OCI-LY3 (cell line): Measurements from ENCODE around the gene UGDH.

ENCODE experiments used
- H2AFZ ChIP-seq: fragments of 200-600, 300-600 bp; shearing (Covaris generic); 2 replicates; pipeline ENCODE4 v1.6.0; 2014; ENCODE audit warnings: antibody characterized with exemption, low read depth, low read length
- H3K27ac ChIP-seq: fragments of 200-600, 300-600 bp; sonication (generic); 2 replicates; pipeline ENCODE4 v1.5.1; 2014; ENCODE audit warnings: mild to moderate bottlenecking, low read length, moderate library complexity, mixed read lengths
- H3K27me3 ChIP-seq: fragments of 200-600, 300-600 bp; sonication (generic); 2 replicates; pipeline ENCODE4 v1.6.1; 2014; ENCODE audit warnings: low read depth, low read length, mixed read lengths
- H3K36me3 ChIP-seq: fragments of 200-600, 300-600 bp; sonication (generic); replicated peaks from 2 replicates; pipeline ENCODE3; 2014; ENCODE audit warnings: low read depth, low read length, mixed read lengths
- H3K4me1 ChIP-seq: fragments of 300-600, 200-600 bp; sonication (generic); 2 replicates; pipeline ENCODE4 v1.6.1; 2014; ENCODE audit warnings: low read length, mixed read lengths
- H3K4me2 ChIP-seq: fragments of 200-600, 300-600 bp; sonication (generic); 2 replicates; pipeline ENCODE4 v1.6.1; 2014; ENCODE audit warnings: low read length, mixed read lengths
- H3K4me3 ChIP-seq: fragments of 300-600, 200-600 bp; sonication (generic); 2 replicates; pipeline ENCODE4 v1.5.1; 2014; ENCODE audit warnings: antibody characterized with exemption, mild to moderate bottlenecking, low read length, moderate library complexity
- H3K79me2 ChIP-seq: fragments of 300-600, 200-600 bp; shearing (Covaris generic); 2 replicates; pipeline ENCODE4 v1.6.1; 2014; ENCODE audit warnings: mild to moderate bottlenecking, low read length, mixed read lengths
- H3K9ac ChIP-seq: fragments of 300-600, 200-600 bp; shearing (Covaris generic); 2 replicates; pipeline ENCODE4 v1.6.0; 2014; ENCODE audit warnings: mild to moderate bottlenecking, low read length, moderate library complexity
- H3K9me3 ChIP-seq: fragments of 200-600, 300-600 bp; shearing (Covaris generic); 2 replicates; pipeline ENCODE4 v1.6.1; 2014; ENCODE audit warnings: low read length, mixed read lengths; ENCODE audit not compliant: insufficient read depth
- H4K20me1 ChIP-seq: fragments of 200-600, 300-600 bp; sonication (generic); 2 replicates; pipeline ENCODE4 v1.6.1; 2016; ENCODE audit warnings: low read length, mixed read lengths; ENCODE audit not compliant: insufficient read depth
- CTCF ChIP-seq: fragments of 200-600, 300-600 bp; sonication (generic); IDR thresholded peaks from 2 replicates; pipeline ENCODE4 v1.5.1; 2014; ENCODE audit warnings: antibody characterized with exemption, low read length, low read depth
- EZH2phosphoT487 ChIP-seq: fragments of 200-600 bp; shearing (Covaris generic); IDR thresholded peaks from 2 replicates; pipeline ENCODE4 v1.6.1; 2018; ENCODE audit warnings: antibody characterized with exemption, mixed run types, low read depth

The UGDH gene

GRCh38 chr4:39527296-39528060 lies at the start of gene UGDH:
Gene UGDH (minus strand): TSS chr4:39527439. CDS start chr4:39521512, 5,927 bp downstream.
- Histone ChIP-seq H3K4me2 (peak within 1 kb of the TSS; percentile 93), H2AFZ (peak within 1 kb of the TSS; percentile 80), H3K79me2 (peaks cover 23% of the 10 kb centered on the region), H3K4me3 (peak within 1 kb of the TSS; percentile 84), H3K4me1 (peaks cover 13% of the 10 kb centered on the region), H3K27ac (peak within 1 kb of the TSS; percentile 35), H3K36me3 (peaks cover 14% of the 10 kb centered on the region), H4K20me1 (no peaks in the 10 kb centered on the region), H3K9me3 (0 out of 2 replicates have a peak, but pooled peaks cover 2% of the 10 kb centered on the region), H3K27me3 (no peaks in the 10 kb centered on the region), H3K9ac (peak within 1 kb of the TSS; percentile 85)
- no peak for TF ChIP-seq EZH2phosphoT487
- peak; percentile 17 for TF ChIP-seq CTCF

- H3K27me3 ChIP-seq = no peaks in the 10 kb centered on the region
- no peaks in the 10 kb centered on the region for H3K9me3 ChIP-seq
- no peak overlapping the region for H3K27ac ChIP-seq
- no peaks in the 10 kb centered on the region for H3K36me3 ChIP-seq
- H3K4me3 ChIP-seq = no peak overlapping the region
- TF ChIP-seq EZH2phosphoT487 = no peak
- no peak for TF ChIP-seq CTCF
- no peaks in the 10 kb centered on the region for H3K4me1 ChIP-seq
- no peaks in the 10 kb centered on the region for H3K79me2 ChIP-seq
- H3K9ac ChIP-seq = no peak overlapping the region
- no peak overlapping the region for H3K4me2 ChIP-seq
- no peaks in the 10 kb centered on the region for H4K20me1 ChIP-seq
- no peak overlapping the region for H2AFZ ChIP-seq
Observed at GRCh38 chr4:39574946-39575345, 47.7 kb upstream of the UGDH start.

GRCh38 chr4:39571504-39571903 lies 44.3 kb upstream of the UGDH start:
- no peak overlapping the region for H3K27ac ChIP-seq
- H3K4me1 ChIP-seq = peaks cover 10% of the 10 kb centered on the region
- H4K20me1 ChIP-seq = no peaks in the 10 kb centered on the region
- no peaks in the 10 kb centered on the region for H3K79me2 ChIP-seq
- TF ChIP-seq CTCF (no peak), EZH2phosphoT487 (no peak)
- H3K9ac ChIP-seq = no peak overlapping the region
- H3K9me3 ChIP-seq = no peaks in the 10 kb centered on the region
- no peak overlapping the region for H3K4me2 ChIP-seq
- H2AFZ ChIP-seq = no peak overlapping the region
- H3K36me3 ChIP-seq = no peaks in the 10 kb centered on the region
- H3K27me3 ChIP-seq = no peaks in the 10 kb centered on the region
- H3K4me3 ChIP-seq = no peak overlapping the region

GRCh38 chr4:39571054-39571453 lies 43.8 kb upstream of the UGDH start:
- H3K27ac ChIP-seq = no peak overlapping the region
- no peak for TF ChIP-seq CTCF
- TF ChIP-seq EZH2phosphoT487 = no peak
- H4K20me1 ChIP-seq = no peaks in the 10 kb centered on the region
- no peak overlapping the region for H2AFZ ChIP-seq
- no peaks in the 10 kb centered on the region for H3K9me3 ChIP-seq
- no peaks in the 10 kb centered on the region for H3K79me2 ChIP-seq
- H3K36me3 ChIP-seq = peaks cover 4% of the 10 kb centered on the region
- no peak overlapping the region for H3K4me2 ChIP-seq
- no peaks in the 10 kb centered on the region for H3K27me3 ChIP-seq
- peaks cover 10% of the 10 kb centered on the region for H3K4me1 ChIP-seq
- H3K9ac ChIP-seq = no peak overlapping the region
- no peak overlapping the region for H3K4me3 ChIP-seq
